Measurements from ENCODE around the gene CCDC136.

The CCDC136 gene

GRCh38 chr7:128833148-128833945 is 41.6 kb downstream of the CCDC136 start:
- peak; percentile 82 for DNase-seq

GRCh38 chr7:128833946-128834325 is 42.2 kb downstream of the CCDC136 start:
- no peak for DNase-seq

- DNase-seq, result no peak
Measured at GRCh38 chr7:128835231-128835751, 43.5 kb downstream of the CCDC136 start.

- no peak for DNase-seq
Measured at GRCh38 chr7:128835790-128836641, 44.2 kb downstream of the CCDC136 start.

- DNase-seq, result no peak
Measured at GRCh38 chr7:128836729-128837348, 45.1 kb downstream of the CCDC136 start.

- no peak for DNase-seq
Measured at GRCh38 chr7:128837521-128837921, 45.8 kb downstream of the CCDC136 start.

GRCh38 chr7:128838109-128838779 is 46.5 kb downstream of the CCDC136 start:
- no peak for DNase-seq

- no peak for DNase-seq
Measured at GRCh38 chr7:128838981-128839731, 47.4 kb downstream of the CCDC136 start.

GRCh38 chr7:128839751-128840177 is 48.0 kb downstream of the CCDC136 start:
- no peak for DNase-seq

GRCh38 chr7:128840326-128841170 is 48.8 kb downstream of the CCDC136 start:
- no peak for DNase-seq

GRCh38 chr7:128841171-128841690 is 49.5 kb downstream of the CCDC136 start:
- DNase-seq, result no peak

GRCh38 chr7:128841921-128842673 is 50.3 kb downstream of the CCDC136 start:
- peak; percentile 49 for DNase-seq

- DNase-seq, result no peak
Measured at GRCh38 chr7:128842674-128843641, 51.2 kb downstream of the CCDC136 start.

GRCh38 chr7:128843938-128844621 is 52.3 kb downstream of the CCDC136 start:
- DNase-seq, result no peak

GRCh38 chr7:128844777-128845311 is 53.1 kb downstream of the CCDC136 start:
- no peak for DNase-seq

- no peak for DNase-seq
Measured at GRCh38 chr7:128845475-128845874, 53.7 kb downstream of the CCDC136 start.

GRCh38 chr7:128845987-128846386 is 54.2 kb downstream of the CCDC136 start:
- DNase-seq, result no peak
